H1 (cell line): Measurements from ENCODE around the gene CEP76. TPM values are rescaled to one million over a fixed set of nuclear protein-coding genes. Genes with fewer than 3 reads are reported as not detected.

ENCODE experiments used
- CTCF ChIA-PET: fragments of 300-600 bp; sonication (Branson Sonifier 250); formaldehyde crosslinking; loops from one replicate; lab custom pipeline; 2021; ENCODE audit not compliant: partially characterized antibody; lab: Charles Lee
- POLR2A ChIA-PET: fragments of 300-600 bp; sonication (Branson Sonifier 250); formaldehyde crosslinking; loops from one replicate; lab custom pipeline; 2021; ENCODE audit warnings: inconsistent platforms; ENCODE audit not compliant: partially characterized antibody; lab: Charles Lee
- DNase-seq, 2 experiments: peaks; one replicate each; pipeline versions ENCODE4 v3.0.0 to v3.0.0-alpha.2; 2010 to 2022; ENCODE audit warnings: low spot score in 2 of 2, low read depth in 1 of 2, mixed read lengths in 1 of 2
- FAIRE-seq: peaks from 2 replicates; lab custom pipeline; 2011; peaks lifted over from hg19 to GRCh38; lab: Jason Lieb, UNC
- H2AFZ ChIP-seq: 2 replicates; pipeline ENCODE4 v1.8.1; 2012; ENCODE audit warnings: low read length, inconsistent platforms
- H2AK5ac ChIP-seq: 2 replicates; pipeline ENCODE4 v1.6.1; 2013; ENCODE audit warnings: low read depth, low read length
- H2BK120ac ChIP-seq: replicated peaks from 2 replicates; pipeline ENCODE3; 2013; ENCODE audit warnings: low read depth, low read length, inconsistent platforms
- H2BK12ac ChIP-seq: 2 replicates; pipeline ENCODE4 v1.6.1; 2013; ENCODE audit warnings: low read depth, low read length
- H2BK15ac ChIP-seq: 2 replicates; pipeline ENCODE4 v1.6.1; 2013; ENCODE audit warnings: low read length
- H2BK20ac ChIP-seq: 2 replicates; pipeline ENCODE4 v1.6.1; 2013; ENCODE audit warnings: low read length
- H2BK5ac ChIP-seq: 2 replicates; pipeline ENCODE4 v1.6.1; 2013; ENCODE audit warnings: low read depth, low read length
- H3K14ac ChIP-seq: 2 replicates; pipeline ENCODE4 v1.6.1; 2013; ENCODE audit warnings: inconsistent platforms; ENCODE audit not compliant: insufficient read length
- H3K18ac ChIP-seq: 2 replicates; pipeline ENCODE4 v1.6.1; 2013; ENCODE audit warnings: low read length; ENCODE audit errors: extremely low read depth
- H3K23ac ChIP-seq: 2 replicates; pipeline ENCODE4 v1.6.1; 2013; ENCODE audit warnings: inconsistent platforms; ENCODE audit not compliant: insufficient read length
- H3K23me2 ChIP-seq: 2 replicates; pipeline ENCODE4 v1.6.1; 2013; ENCODE audit warnings: low read depth, low read length
- H3K27ac ChIP-seq: 2 replicates; pipeline ENCODE4 v1.6.1; 2011; ENCODE audit warnings: low read depth, low read length, inconsistent platforms
- H3K27me3 ChIP-seq, 4 experiments: replicated peaks in 1 of 4; 1 replicate in 1 of 4; 2 replicates in 3 of 4; pipeline versions ENCODE4 v1.6.1 to v1.8.1; 2011 to 2013; ENCODE audit warnings: low read length in 3 of 4, mild to moderate bottlenecking in 3 of 4, inconsistent platforms in 2 of 4, mixed read lengths in 2 of 4, moderate library complexity in 1 of 4; ENCODE audit not compliant: control insufficient read depth in 3 of 4, insufficient read depth in 3 of 4; ENCODE audit errors: extremely low read depth in 1 of 4
- H3K36me3 ChIP-seq, 4 experiments: 2 replicates each; pipeline versions ENCODE4 v1.6.1 to v1.8.1; 2011 to 2013; ENCODE audit warnings: mild to moderate bottlenecking in 4 of 4, low read length in 3 of 4, moderate library complexity in 2 of 4, control low read depth in 1 of 4, inconsistent platforms in 1 of 4; ENCODE audit not compliant: insufficient read depth in 4 of 4, control insufficient read depth in 2 of 4
- H3K4ac ChIP-seq: replicated peaks from 2 replicates; pipeline ENCODE3; 2013; ENCODE audit warnings: low read length, low read depth, mixed read lengths, inconsistent platforms; ENCODE audit not compliant: insufficient read length
- H3K4me1 ChIP-seq, 4 experiments: replicated peaks in 1 of 4; 1 replicate in 1 of 4; 2 replicates in 3 of 4; pipeline versions ENCODE4 v1.6.1 to v1.8.1; 2011 to 2013; ENCODE audit warnings: low read length in 3 of 4, inconsistent platforms in 2 of 4, mixed read lengths in 1 of 4; ENCODE audit not compliant: insufficient read depth in 4 of 4, control insufficient read depth in 3 of 4
- H3K4me2 ChIP-seq, 2 experiments: 2 replicates each; pipeline versions ENCODE4 v1.6.1 to v1.8.1; 2011 to 2013; ENCODE audit warnings: low read depth in 2 of 2, low read length in 2 of 2, control low read depth in 1 of 2, inconsistent platforms in 1 of 2, mild to moderate bottlenecking in 1 of 2; ENCODE audit not compliant: insufficient read depth in 1 of 2
- H3K4me3 ChIP-seq, 4 experiments: fragments of 200-600, 300-600 bp in 1 of 4; sonication (generic), shearing (Covaris generic), sonication (Bioruptor Twin) in 1 of 4; 2 replicates each; pipeline versions ENCODE4 v1.5.1 to v1.8.1; 2011 to 2016; ENCODE audit warnings: low read length in 4 of 4, low read depth in 3 of 4, control low read depth in 2 of 4, inconsistent platforms in 2 of 4, mild to moderate bottlenecking in 2 of 4, mixed read lengths in 1 of 4, moderate library complexity in 1 of 4; ENCODE audit not compliant: insufficient read depth in 2 of 4; ENCODE audit errors: extremely low read depth in 1 of 4
- H3K56ac ChIP-seq: replicated peaks from 2 replicates; pipeline ENCODE3; 2013; ENCODE audit warnings: low read depth, mild to moderate bottlenecking, mixed read lengths, low read length, inconsistent platforms; ENCODE audit not compliant: insufficient read length
- H3K79me1 ChIP-seq: 2 replicates; pipeline ENCODE4 v1.6.1; 2013; ENCODE audit warnings: low read depth, low read length, control low read depth
- H3K79me2 ChIP-seq, 2 experiments: 2 replicates each; pipeline versions ENCODE4 v1.6.1 to v1.8.1; 2012 to 2013; ENCODE audit warnings: low read length in 2 of 2, mild to moderate bottlenecking in 2 of 2, inconsistent platforms in 1 of 2; ENCODE audit not compliant: insufficient read depth in 2 of 2, control insufficient read depth in 1 of 2
- H3K9ac ChIP-seq, 4 experiments: replicated peaks in 1 of 4; 1 replicate in 1 of 4; 2 replicates in 3 of 4; pipeline versions ENCODE4 v1.6.1 to v1.8.1; 2011 to 2013; ENCODE audit warnings: low read depth in 3 of 4, low read length in 3 of 4, control low read depth in 2 of 4, mild to moderate bottlenecking in 2 of 4, moderate library complexity in 2 of 4, inconsistent platforms in 1 of 4; ENCODE audit errors: extremely low read depth in 1 of 4
- H3K9me3 ChIP-seq, 2 experiments: 2 replicates each; pipeline versions ENCODE4 v1.6.1 to v1.8.1; 2012 to 2013; ENCODE audit warnings: mild to moderate bottlenecking in 2 of 2, moderate library complexity in 2 of 2, control low read depth in 1 of 2, inconsistent platforms in 1 of 2, low read depth in 1 of 2, low read length in 1 of 2, mixed read lengths in 1 of 2; ENCODE audit not compliant: insufficient read depth in 2 of 2
- H4K20me1 ChIP-seq, 2 experiments: replicated peaks in 1 of 2; 2 replicates each; pipeline versions ENCODE3 to v1.8.1; 2011 to 2013; ENCODE audit warnings: inconsistent platforms in 2 of 2, low read length in 2 of 2, mild to moderate bottlenecking in 1 of 2; ENCODE audit not compliant: insufficient read depth in 2 of 2, control insufficient read depth in 1 of 2
- H4K5ac ChIP-seq: 2 replicates; pipeline ENCODE4 v1.6.1; 2013; ENCODE audit warnings: low read length, low read depth, mixed read lengths, inconsistent platforms; ENCODE audit not compliant: insufficient read length
- H4K8ac ChIP-seq: 2 replicates; pipeline ENCODE4 v1.8.0; 2013; ENCODE audit warnings: mild to moderate bottlenecking, moderate library complexity, low read length, inconsistent platforms; ENCODE audit not compliant: insufficient read depth; ENCODE audit errors: extremely low read depth
- H4K91ac ChIP-seq: replicated peaks from 2 replicates; pipeline ENCODE3; 2013; ENCODE audit warnings: low read length, mixed read lengths, inconsistent platforms; ENCODE audit not compliant: insufficient read length
- ASH2L ChIP-seq: fragments of 200-600, 300-600 bp; sonication (generic); IDR thresholded peaks from one replicate; pipeline ENCODE4 v1.7.1; 2017; ENCODE audit warnings: low read length
- EGR1 ChIP-seq: IDR thresholded peaks from 2 replicates; pipeline ENCODE4 v1.6.1; 2011; ENCODE audit warnings: low read depth, low read length, borderline replicate concordance
- EP300 ChIP-seq, 2 experiments: IDR thresholded peaks; 1 replicate in 1 of 2; 2 replicates in 1 of 2; pipeline ENCODE4 v1.6.1; 2011 to 2012; ENCODE audit warnings: low read depth in 2 of 2, low read length in 2 of 2, mild to moderate bottlenecking in 2 of 2, borderline replicate concordance in 1 of 2, inconsistent platforms in 1 of 2, moderate library complexity in 1 of 2
- HDAC6 ChIP-seq: IDR thresholded peaks from one replicate; pipeline ENCODE4 v1.7.1; 2012; ENCODE audit warnings: low read depth, mild to moderate bottlenecking, inconsistent platforms, low read length, moderate library complexity
- KDM1A ChIP-seq: fragments of 200-600, 300-600 bp; sonication (generic); IDR thresholded peaks from 2 replicates; pipeline ENCODE4 v1.7.1; 2016; ENCODE audit warnings: mild to moderate bottlenecking, low read length, borderline replicate concordance
- RAD21 ChIP-seq, 2 experiments: IDR thresholded peaks in 1 of 2; conservative IDR thresholded peaks in 1 of 2; 2 replicates each; pipeline ENCODE4 v1.6.1; 2011; ENCODE audit warnings: low read depth in 2 of 2, low read length in 2 of 2, improper control_type of control experiment in 1 of 2, inconsistent platforms in 1 of 2, mild to moderate bottlenecking in 1 of 2, moderate library complexity in 1 of 2
- RBBP5 ChIP-seq: IDR thresholded peaks from 2 replicates; pipeline ENCODE4 v1.7.1; 2012; ENCODE audit warnings: low read depth, mild to moderate bottlenecking, inconsistent platforms, low read length, moderate library complexity, borderline replicate concordance
- SP1 ChIP-seq: IDR thresholded peaks from 2 replicates; pipeline ENCODE4 v1.6.1; 2011; ENCODE audit warnings: low read depth, low read length
- TAF7 ChIP-seq: optimal IDR thresholded peaks from 2 replicates; pipeline ENCODE3; 2011; ENCODE audit warnings: low read depth, mild to moderate bottlenecking, inconsistent platforms, low read length, moderate library complexity, borderline replicate concordance
- TBP ChIP-seq: IDR thresholded peaks from 2 replicates; pipeline ENCODE4 v1.6.1; 2011; ENCODE audit warnings: low read depth, low read length, improper control_type of control experiment
- WGBS, 2 experiments: shearing (Covaris generic) in 1 of 2; methylation state at CpG; one replicate each; pipeline versions ENCODE4 v1.1.6 to v1.1.7; 2013 to 2015; ENCODE audit warnings: low lambda C conversion rate in 2 of 2, mixed read lengths in 2 of 2, inconsistent platforms in 1 of 2, low coverage in 1 of 2, missing lambda C conversion rate in 1 of 2; ENCODE audit not compliant: insufficient replicate concordance in 2 of 2, insufficient coverage in 1 of 2, insufficient read length in 1 of 2; ENCODE audit errors: extremely low coverage in 1 of 2, missing lambda C conversion rate in 1 of 2; 5-methylcytosine and 5-hydroxymethylcytosine counted together
- polyA plus RNA-seq, 7 experiments: library from polyadenylated mRNA; depleted of rRNA in 3 of 7; stranded (reverse) in 5 of 7; unstranded in 2 of 7; fragments of >200 nt in 5 of 7; fragments of 200-250 nt in 2 of 7; gene quantifications; 1 replicate in 5 of 7; 2 replicates in 1 of 7; 4 replicates in 1 of 7; pipeline versions ENCODE4 v1.2.1 to v1.2.3, GENCODE V29; 2011 to 2013; ENCODE audit warnings: missing spikeins in 2 of 7, mixed read lengths in 2 of 7
- total RNA-seq: library from RNA; stranded (reverse); fragmentation: NEBNext Ultra II Directional; extraction: Animal tissue kit (Norgen Biotek cat#: 25700); gene quantifications from 2 replicates; pipeline ENCODE4 v1.2.1, GENCODE V29; 2021
- TF ChIP-seq, protein P1 (sequence below): IDR thresholded peaks from 2 replicates; pipeline ENCODE4 v1.6.1; 2011; ENCODE audit warnings: low read length, improper control_type of control experiment

The CEP76 gene
- total and polyA plus RNA-seq, 2 of the 8 experiments (the other 6 are each of a cell fraction or from before 2014, with no cell fraction given), result 9.0 to 18.1 TPM

DNA sequence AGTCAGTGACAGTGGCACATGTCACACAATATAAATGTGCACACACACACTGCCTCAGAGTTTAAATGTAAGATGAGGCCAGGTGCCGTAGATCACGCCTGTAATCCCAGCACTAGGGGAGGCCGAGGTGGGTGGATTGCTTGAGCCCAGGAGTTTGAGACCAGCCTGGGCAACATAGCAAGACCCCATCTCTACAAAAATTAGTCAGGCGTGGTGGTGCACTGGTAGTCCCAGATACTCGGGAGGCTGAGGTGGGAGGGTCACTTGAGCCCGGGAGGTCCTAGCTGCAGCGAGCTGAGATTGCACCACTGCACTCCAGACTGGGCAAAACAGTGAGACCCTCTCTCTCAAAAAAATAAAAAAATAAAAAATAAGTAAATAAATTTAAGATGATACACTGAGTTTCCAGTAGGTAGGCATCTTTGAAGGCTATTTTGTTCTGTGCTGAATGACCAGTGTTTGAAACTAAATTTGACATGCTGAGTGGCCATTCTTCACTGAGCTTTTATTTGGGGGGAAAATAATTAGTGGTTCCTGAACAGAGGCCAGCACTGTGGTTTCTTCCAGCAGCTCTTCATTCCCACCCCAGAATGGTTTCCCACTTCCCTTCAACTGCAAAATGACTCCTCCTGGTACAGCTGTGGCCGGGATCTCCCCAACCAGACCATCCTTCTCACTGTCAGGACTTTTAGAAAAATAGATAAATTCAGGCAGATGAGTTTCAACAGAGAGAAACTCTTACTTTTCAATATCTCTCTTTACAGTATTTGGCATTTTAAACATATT is 45.2 kb upstream of the CEP76 start:
- H2BK120ac ChIP-seq, result no peak overlapping the region
- H2BK12ac ChIP-seq, result no peak overlapping the region
- H3K18ac ChIP-seq, result no peak overlapping the region
- H3K79me2 ChIP-seq, result no peaks in the 10 kb centered on the region
- no peaks in the 10 kb centered on the region for H3K36me3 ChIP-seq
- no peak overlapping the region for H4K91ac ChIP-seq
- H4K8ac ChIP-seq, result no peak overlapping the region
- no peaks in the 10 kb centered on the region for H3K23me2 ChIP-seq
- no peaks in the 10 kb centered on the region for H3K79me1 ChIP-seq
- TF ChIP-seq TBP (no peak), ASH2L (no peak), KDM1A (no peak), EGR1 (no peak), SP1 (no peak), RAD21 (IDR thresholded peaks at IDR 0.05 in 1 of 2, conservative IDR thresholded peaks at IDR 0.05 in 1 of 2; ENCODE audit: low read depth in 2 of 2, low read length in 2 of 2) (no peak), TAF7 (no peak), HDAC6 (no peak), EP300 (IDR thresholded peaks at IDR 0.05; ENCODE audit: borderline replicate concordance in 1 of 2, low read depth in 2 of 2, low read length in 2 of 2) (no peak), RBBP5 (no peak)
- TF ChIP-seq, protein P1, sequence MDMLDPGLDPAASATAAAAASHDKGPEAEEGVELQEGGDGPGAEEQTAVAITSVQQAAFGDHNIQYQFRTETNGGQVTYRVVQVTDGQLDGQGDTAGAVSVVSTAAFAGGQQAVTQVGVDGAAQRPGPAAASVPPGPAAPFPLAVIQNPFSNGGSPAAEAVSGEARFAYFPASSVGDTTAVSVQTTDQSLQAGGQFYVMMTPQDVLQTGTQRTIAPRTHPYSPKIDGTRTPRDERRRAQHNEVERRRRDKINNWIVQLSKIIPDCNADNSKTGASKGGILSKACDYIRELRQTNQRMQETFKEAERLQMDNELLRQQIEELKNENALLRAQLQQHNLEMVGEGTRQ, result no peak
- H4K5ac ChIP-seq, result no peak overlapping the region
- H3K27ac ChIP-seq, result no peak overlapping the region
- H3K23ac ChIP-seq, result no peak overlapping the region
- DNase-seq (no peak), FAIRE-seq (no peak)
- no peak overlapping the region for H2BK15ac ChIP-seq
- H3K14ac ChIP-seq, result no peak overlapping the region
- CTCF ChIA-PET, result interaction anchor here (0.6 to 2.0 kb wide), 5 partner anchors 16 to 328 kb away, joined by 3 to 6 read pairs (median 4); no protein-coding TSS in a partner anchor
- no peak overlapping the region for H3K4ac ChIP-seq
- no peaks in the 10 kb centered on the region for H3K9me3 ChIP-seq
- no peak overlapping the region for H3K56ac ChIP-seq
- H3K9ac ChIP-seq, result no peak overlapping the region
- peaks cover 0 to 1% of the 10 kb centered on the region in 2 experiments for H4K20me1 ChIP-seq
- no peak overlapping the region for H3K4me3 ChIP-seq
- no peaks in the 10 kb centered on the region for H3K27me3 ChIP-seq
- no peak overlapping the region for H2AFZ ChIP-seq
- H3K4me2 ChIP-seq, result no peak overlapping the region
- H2AK5ac ChIP-seq, result no peak overlapping the region
- no peak overlapping the region for H2BK5ac ChIP-seq
- 91% methylated on average over 8 of the region's 8 CpGs; no CpG with 5 or more reads in 1 of the 2 experiments for WGBS, 2 experiments
- no peak overlapping the region for H2BK20ac ChIP-seq
- H3K4me1 ChIP-seq, result no peaks in the 10 kb centered on the region
- POLR2A ChIA-PET, result no interaction called here
